ENCODE data around the gene PCK1.
"Not testable (repeated sequence)": the region's sequence is repeated elsewhere in the genome, so short reads cannot be mapped to it uniquely, and the experiment has no call there.

- not testable (repeated sequence) for TF ChIP-seq CTCF (IDR thresholded peaks at IDR 0.05 in 8 of 11, conservative IDR thresholded peaks at IDR 0.05 in 3 of 11); POLR2A (IDR thresholded peaks at IDR 0.05); POLR2AphosphoS5 (IDR thresholded peaks at IDR 0.05)
Observed at GRCh38 chr20:57511709-57512108, 49.2 kb upstream of the PCK1 start.

Data from spleen (tissue), 7 donors.